ENCODE measurements around the gene ATP6V1F.

ATP6V1F gene

DNA sequence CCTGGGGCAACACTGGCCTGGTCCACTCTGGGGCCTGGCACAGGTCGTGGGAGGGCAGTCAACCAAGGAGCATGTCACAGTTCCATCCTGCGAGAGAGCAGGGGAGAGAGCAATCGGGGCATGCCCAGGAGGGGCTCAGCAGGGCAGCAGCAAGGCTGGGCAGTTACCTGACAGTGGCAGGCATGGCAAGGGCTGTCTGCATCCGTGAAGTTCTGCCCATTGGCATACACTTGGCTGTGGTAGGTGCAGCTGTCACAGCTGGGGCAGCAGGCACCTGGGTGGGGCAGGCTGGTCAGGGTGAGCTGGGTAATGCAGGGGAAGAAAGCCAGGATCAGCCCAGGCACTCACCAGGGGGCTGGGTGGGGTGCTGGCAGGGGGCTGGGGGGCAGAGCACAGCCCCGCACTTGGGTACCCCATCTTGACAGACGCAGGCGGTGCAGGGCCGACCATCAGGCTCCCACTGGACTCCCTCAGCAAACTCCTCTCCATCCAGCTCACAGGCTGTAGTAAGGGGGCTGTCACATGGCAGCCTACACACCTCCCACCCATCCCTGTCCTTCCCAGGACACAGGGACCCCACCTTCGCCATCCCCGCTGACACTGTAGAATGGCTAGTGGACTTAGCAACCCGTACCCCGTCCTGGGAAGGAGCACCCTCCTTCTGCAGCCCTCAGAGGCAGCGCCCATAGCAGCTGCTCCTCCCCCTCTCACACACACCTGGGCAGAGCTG, 30.0 kb downstream of the ATP6V1F start:
- no CpG with 5 or more reads among the region's 13 CpGs for WGBS (ENCODE audit: extremely low coverage, insufficient coverage, insufficient read length)
- H3K9me3 ChIP-seq (ENCODE audit: insufficient read depth, low read depth, low read length): peaks cover 17% of the 10 kb centered on the region
- no peak overlapping the region for H3K9ac ChIP-seq (ENCODE audit: low read length)
- no peak overlapping the region for H3K23ac ChIP-seq (ENCODE audit: low read length)
- no peak overlapping the region for H4K12ac ChIP-seq (ENCODE audit: low read depth, low read length)
- no peak for DNase-seq
- H3K79me2 ChIP-seq (ENCODE audit: control insufficient read depth, insufficient read depth, low read length, poor library complexity): no peaks in the 10 kb centered on the region
- H2AFZ ChIP-seq (ENCODE audit: insufficient read depth, low read length, poor library complexity): no peak overlapping the region
- H3K4ac ChIP-seq (ENCODE audit: low read depth, low read length): no peak overlapping the region
- no peak overlapping the region for H3K27ac ChIP-seq (ENCODE audit: low read depth, low read length)
- no peak overlapping the region for H2AK5ac ChIP-seq (ENCODE audit: low read length)
- H3K4me3 ChIP-seq (ENCODE audit: low read depth, low read length): no peak overlapping the region
- H3K14ac ChIP-seq (ENCODE audit: low read length): no peak overlapping the region
- no peak overlapping the region for H2BK5ac ChIP-seq (ENCODE audit: low read depth, low read length, poor library complexity)
- no peak overlapping the region for H4K91ac ChIP-seq (ENCODE audit: low read depth, low read length)
- H3K36me3 ChIP-seq (ENCODE audit: control insufficient read depth in 1 of 2, insufficient read depth in 2 of 2, low read length in 2 of 2): no peaks in the 10 kb centered on the region
- no peak overlapping the region for H3K4me2 ChIP-seq (ENCODE audit: low read length)
- H3K27me3 ChIP-seq (ENCODE audit: insufficient read depth, low read length): peaks cover 13% of the 10 kb centered on the region
- H4K8ac ChIP-seq (ENCODE audit: low read depth, low read length): no peak overlapping the region
- H2BK120ac ChIP-seq (ENCODE audit: insufficient read depth, low read length, poor library complexity): no peak overlapping the region
- peaks cover 10 to 14% of the 10 kb centered on the region in 2 experiments for H3K4me1 ChIP-seq (ENCODE audit: control insufficient read depth in 1 of 2, insufficient read depth in 2 of 2, low read length in 2 of 2)
- H3K18ac ChIP-seq (ENCODE audit: low read length): no peak overlapping the region
- H2BK12ac ChIP-seq (ENCODE audit: low read length): no peak overlapping the region
- no peaks in the 10 kb centered on the region for H3K79me1 ChIP-seq (ENCODE audit: low read length)

DNA sequence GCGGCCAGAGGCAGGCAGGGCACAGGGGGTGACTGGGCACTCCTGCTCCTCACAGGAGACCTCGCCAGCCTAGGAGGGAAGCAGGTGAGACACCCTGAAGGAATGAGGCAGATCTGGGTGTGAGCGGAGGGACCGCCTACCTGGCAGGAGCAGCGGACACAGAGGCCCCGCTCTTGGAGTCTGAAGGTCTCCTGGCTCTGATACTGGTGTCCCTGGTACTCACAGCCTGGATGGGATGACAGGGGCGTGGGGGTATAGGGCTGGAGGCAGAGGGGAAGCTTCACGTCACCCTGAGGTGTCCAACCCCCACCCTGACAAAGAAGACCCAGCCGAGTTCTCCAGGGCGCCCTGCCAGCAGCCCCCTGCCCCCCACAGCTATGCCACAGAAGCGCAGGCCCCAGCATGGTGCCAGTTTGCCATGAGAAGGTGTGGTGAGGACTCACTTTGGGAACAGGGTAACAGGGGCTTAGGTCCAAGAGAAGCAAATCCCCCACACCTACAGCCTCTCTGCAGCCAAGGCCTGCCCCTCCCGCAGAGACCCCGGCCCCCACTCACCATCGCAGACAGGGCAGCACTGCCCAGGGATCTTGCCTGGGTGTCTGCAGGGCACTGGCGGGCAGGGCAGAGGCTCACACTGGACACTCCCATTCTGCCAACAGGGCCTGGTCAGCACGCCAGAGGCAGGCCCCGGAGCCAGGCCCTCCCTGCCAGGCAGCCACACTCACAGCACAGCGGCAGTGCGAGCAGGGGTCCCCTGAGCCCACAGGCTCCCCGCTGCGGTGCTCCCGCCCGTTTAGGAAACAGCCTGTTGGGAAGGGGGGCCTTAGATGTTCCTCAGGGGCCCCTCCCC, 30.8 kb downstream of the ATP6V1F start:
- H2BK5ac ChIP-seq (ENCODE audit: low read depth, low read length, poor library complexity): no peak overlapping the region
- H3K79me1 ChIP-seq (ENCODE audit: low read length): no peaks in the 10 kb centered on the region
- no peak overlapping the region for H3K27ac ChIP-seq (ENCODE audit: low read depth, low read length)
- no peak overlapping the region for H3K4me2 ChIP-seq (ENCODE audit: low read length)
- no peak overlapping the region for H3K4ac ChIP-seq (ENCODE audit: low read depth, low read length)
- no peak overlapping the region for H3K18ac ChIP-seq (ENCODE audit: low read length)
- H2AK5ac ChIP-seq (ENCODE audit: low read length): no peak overlapping the region
- peaks cover 9 to 11% of the 10 kb centered on the region in 2 experiments for H3K4me1 ChIP-seq (ENCODE audit: control insufficient read depth in 1 of 2, insufficient read depth in 2 of 2, low read length in 2 of 2)
- no peaks in the 10 kb centered on the region for H3K79me2 ChIP-seq (ENCODE audit: control insufficient read depth, insufficient read depth, low read length, poor library complexity)
- no peak overlapping the region for H4K8ac ChIP-seq (ENCODE audit: low read depth, low read length)
- no peak overlapping the region for H3K14ac ChIP-seq (ENCODE audit: low read length)
- H4K12ac ChIP-seq (ENCODE audit: low read depth, low read length): no peak overlapping the region
- no CpG with 5 or more reads among the region's 23 CpGs for WGBS (ENCODE audit: extremely low coverage, insufficient coverage, insufficient read length)
- DNase-seq: peak; percentile 67 to 78
- peaks cover 13% of the 10 kb centered on the region for H3K27me3 ChIP-seq (ENCODE audit: insufficient read depth, low read length)
- no peaks in the 10 kb centered on the region for H3K36me3 ChIP-seq (ENCODE audit: control insufficient read depth in 1 of 2, insufficient read depth in 2 of 2, low read length in 2 of 2)
- no peak overlapping the region for H4K91ac ChIP-seq (ENCODE audit: low read depth, low read length)
- H2AFZ ChIP-seq (ENCODE audit: insufficient read depth, low read length, poor library complexity): no peak overlapping the region
- no peak overlapping the region for H2BK12ac ChIP-seq (ENCODE audit: low read length)
- no peak overlapping the region for H3K23ac ChIP-seq (ENCODE audit: low read length)
- H3K9ac ChIP-seq (ENCODE audit: low read length): no peak overlapping the region
- H3K4me3 ChIP-seq (ENCODE audit: low read depth, low read length): no peak overlapping the region
- no peak overlapping the region for H2BK120ac ChIP-seq (ENCODE audit: insufficient read depth, low read length, poor library complexity)
- peaks cover 12% of the 10 kb centered on the region for H3K9me3 ChIP-seq (ENCODE audit: insufficient read depth, low read depth, low read length)

DNA sequence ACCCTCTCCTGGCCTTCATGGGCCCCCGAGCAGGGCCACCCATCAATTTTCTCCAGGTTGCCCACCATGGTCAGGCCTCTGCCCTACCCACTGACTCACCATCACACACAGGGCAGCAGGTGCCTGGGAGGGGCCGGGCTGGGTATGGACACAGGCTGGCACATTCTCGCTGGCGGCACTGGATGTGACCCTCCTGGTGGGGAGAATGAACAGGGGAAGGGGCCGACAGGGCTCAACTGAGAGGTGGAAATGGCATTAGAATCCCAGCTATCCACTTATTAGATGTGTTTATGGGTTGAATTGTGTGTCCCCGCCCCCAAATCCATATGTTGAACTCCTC, 31.4 kb downstream of the ATP6V1F start:
- Histone ChIP-seq H2AFZ (ENCODE audit: insufficient read depth, low read length, poor library complexity) (no peak overlapping the region), H3K79me1 (ENCODE audit: low read length) (no peaks in the 10 kb centered on the region), H3K79me2 (ENCODE audit: control insufficient read depth, insufficient read depth, low read length, poor library complexity) (no peaks in the 10 kb centered on the region), H3K4me2 (ENCODE audit: low read length) (no peak overlapping the region), H2BK5ac (ENCODE audit: low read depth, low read length, poor library complexity) (no peak overlapping the region), H3K9ac (ENCODE audit: low read length) (no peak overlapping the region), H3K14ac (ENCODE audit: low read length) (no peak overlapping the region), H2BK120ac (ENCODE audit: insufficient read depth, low read length, poor library complexity) (no peak overlapping the region), H3K4me1 (ENCODE audit: control insufficient read depth in 1 of 2, insufficient read depth in 2 of 2, low read length in 2 of 2) (peaks cover 4 to 7% of the 10 kb centered on the region in 2 experiments), H3K27ac (ENCODE audit: low read depth, low read length) (no peak overlapping the region), H3K4ac (ENCODE audit: low read depth, low read length) (no peak overlapping the region), H2BK12ac (ENCODE audit: low read length) (no peak overlapping the region), H3K4me3 (ENCODE audit: low read depth, low read length) (no peak overlapping the region), H3K23ac (ENCODE audit: low read length) (no peak overlapping the region), H3K18ac (ENCODE audit: low read length) (no peak overlapping the region), H4K91ac (ENCODE audit: low read depth, low read length) (no peak overlapping the region), H4K8ac (ENCODE audit: low read depth, low read length) (no peak overlapping the region), H3K27me3 (ENCODE audit: insufficient read depth, low read length) (peaks cover 13% of the 10 kb centered on the region), H2AK5ac (ENCODE audit: low read length) (no peak overlapping the region), H4K12ac (ENCODE audit: low read depth, low read length) (no peak overlapping the region), H3K9me3 (ENCODE audit: insufficient read depth, low read depth, low read length) (peaks cover 12% of the 10 kb centered on the region), H3K36me3 (ENCODE audit: control insufficient read depth in 1 of 2, insufficient read depth in 2 of 2, low read length in 2 of 2) (no peaks in the 10 kb centered on the region)
- no peak for DNase-seq
- WGBS (ENCODE audit: extremely low coverage, insufficient coverage, insufficient read length): no CpG with 5 or more reads among the region's 6 CpGs

DNA sequence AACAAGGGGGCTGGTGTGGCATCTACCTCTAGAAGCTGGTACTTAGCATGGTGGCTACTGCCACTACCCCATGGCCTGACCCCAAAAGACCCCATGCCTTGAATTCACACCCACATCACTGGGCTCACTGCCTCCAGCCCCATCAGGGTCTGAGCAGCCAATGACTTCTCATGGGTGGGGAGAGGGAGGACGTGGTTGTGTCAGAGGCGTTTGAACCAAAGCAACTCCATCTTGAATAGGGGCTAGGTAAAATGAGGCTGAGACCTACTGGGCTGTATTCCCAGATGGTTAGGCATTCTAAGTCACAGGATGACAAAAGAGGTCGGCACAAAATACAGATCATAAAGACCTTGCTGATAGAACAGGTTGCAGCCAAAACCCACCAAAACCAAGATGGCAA, 32.7 kb downstream of the ATP6V1F start:
- WGBS (ENCODE audit: extremely low coverage, insufficient coverage, insufficient read length): no CpG with 5 or more reads among the region's 3 CpGs
- DNase-seq: no peak
- peaks cover 9% of the 10 kb centered on the region for H3K9me3 ChIP-seq (ENCODE audit: insufficient read depth, low read depth, low read length)

More for the DNA sequence above, 32.7 kb downstream of the ATP6V1F start:
- no peaks in the 10 kb centered on the region for H3K79me2 ChIP-seq (ENCODE audit: control insufficient read depth, insufficient read depth, low read length, poor library complexity)
- no peak overlapping the region for H4K91ac ChIP-seq (ENCODE audit: low read depth, low read length)
- H4K12ac ChIP-seq (ENCODE audit: low read depth, low read length): no peak overlapping the region
- no peak overlapping the region for H3K23ac ChIP-seq (ENCODE audit: low read length)
- no peak overlapping the region for H3K4me2 ChIP-seq (ENCODE audit: low read length)
- H3K79me1 ChIP-seq (ENCODE audit: low read length): no peaks in the 10 kb centered on the region
- H2BK12ac ChIP-seq (ENCODE audit: low read length): no peak overlapping the region
- H3K27me3 ChIP-seq (ENCODE audit: insufficient read depth, low read length): peaks cover 11% of the 10 kb centered on the region
- H3K14ac ChIP-seq (ENCODE audit: low read length): no peak overlapping the region
- no peak overlapping the region for H2BK120ac ChIP-seq (ENCODE audit: insufficient read depth, low read length, poor library complexity)
- no peak overlapping the region for H2AK5ac ChIP-seq (ENCODE audit: low read length)
- H4K8ac ChIP-seq (ENCODE audit: low read depth, low read length): no peak overlapping the region
- H2BK5ac ChIP-seq (ENCODE audit: low read depth, low read length, poor library complexity): no peak overlapping the region
- H2AFZ ChIP-seq (ENCODE audit: insufficient read depth, low read length, poor library complexity): no peak overlapping the region
- no peak overlapping the region for H3K4me3 ChIP-seq (ENCODE audit: low read depth, low read length)
- peaks cover 4 to 5% of the 10 kb centered on the region in 2 experiments for H3K4me1 ChIP-seq (ENCODE audit: control insufficient read depth in 1 of 2, insufficient read depth in 2 of 2, low read length in 2 of 2)
- no peaks in the 10 kb centered on the region for H3K36me3 ChIP-seq (ENCODE audit: control insufficient read depth in 1 of 2, insufficient read depth in 2 of 2, low read length in 2 of 2)
- H3K27ac ChIP-seq (ENCODE audit: low read depth, low read length): no peak overlapping the region
- no peak overlapping the region for H3K4ac ChIP-seq (ENCODE audit: low read depth, low read length)
- no peak overlapping the region for H3K18ac ChIP-seq (ENCODE audit: low read length)
- H3K9ac ChIP-seq (ENCODE audit: low read length): no peak overlapping the region
